HepG2 (cell line): ENCODE measurements around the gene CD300C. TPM values are rescaled to one million over a fixed set of nuclear protein-coding genes. Genes with fewer than 3 reads are reported as not detected.

ENCODE experiments used
- ATAC-seq: fragments of 200-7000 bp; cut with Tn5 transposase; 3 replicates; pipeline ENCODE4 v1.9.1; 2020; ENCODE audit warnings: mild to moderate bottlenecking, moderate library complexity
- BruUV-seq: library from RNA; stranded (reverse); fragments of 400-500 nt; replicated peaks from 2 replicates; lab custom pipeline; 2021; lab: Mats Ljungman, UMichigan
- CTCF ChIA-PET: fragments of 300-600 bp; formaldehyde crosslinking; extraction: SDS; loops from one replicate; lab custom pipeline; 2021; ENCODE audit warnings: low total read pairs, inconsistent platforms, low intra/inter-chr PET ratio; lab: Yijun Ruan, JAX
- POLR2A ChIA-PET: fragments of 350-600 bp; sonication (Branson Sonifier 250); formaldehyde crosslinking; loops from one replicate; lab custom pipeline; 2020; ENCODE audit warnings: antibody characterized with exemption, inconsistent platforms; lab: Yijun Ruan, JAX
- DNase-seq: peaks from one replicate; pipeline ENCODE4 v3.0.0-alpha.2; 2015; ENCODE audit warnings: low spot score
- FAIRE-seq: peaks from 3 replicates; lab custom pipeline; 2011; peaks lifted over from hg19 to GRCh38; lab: Jason Lieb, UNC
- H2AFZ ChIP-seq: one replicate; pipeline ENCODE4 v1.6.1; 2011; ENCODE audit warnings: low read length, inconsistent platforms
- H3K27ac ChIP-seq: fragments of 300-600 bp; 3 replicates; pipeline ENCODE4 v1.8.0; 2011; ENCODE audit warnings: mixed run types, mild to moderate bottlenecking, mixed read lengths, low read length, inconsistent platforms; ENCODE audit not compliant: insufficient read depth; ENCODE audit errors: extremely low read length
- H3K27me3 ChIP-seq, 2 experiments: fragments of 200-600 bp in 1 of 2; 2 replicates in 1 of 2; 3 replicates in 1 of 2; pipeline versions ENCODE4 v1.6.0 to v1.8.0; 2011; ENCODE audit warnings: low read length in 2 of 2, mild to moderate bottlenecking in 2 of 2, moderate library complexity in 2 of 2, inconsistent platforms in 1 of 2; ENCODE audit not compliant: insufficient read depth in 2 of 2, control insufficient read depth in 1 of 2
- H3K36me3 ChIP-seq, 2 experiments: fragments of 200-600 bp in 1 of 2; replicated peaks in 1 of 2; 2 replicates in 1 of 2; 3 replicates in 1 of 2; pipeline versions ENCODE4 v1.5.1 to v1.8.0; 2011; ENCODE audit warnings: low read length in 2 of 2, inconsistent platforms in 1 of 2; ENCODE audit not compliant: insufficient read depth in 2 of 2, control insufficient read depth in 1 of 2
- H3K4me1 ChIP-seq: 2 replicates; pipeline ENCODE4 v1.5.1; 2012; ENCODE audit warnings: low read length, inconsistent platforms; ENCODE audit not compliant: insufficient read depth
- H3K4me2 ChIP-seq: 2 replicates; pipeline ENCODE4 v1.6.0; 2011; ENCODE audit warnings: low read depth, low read length, inconsistent platforms
- H3K4me3 ChIP-seq, 3 experiments: fragments of 200-600 bp in 1 of 3; sonication (generic), shearing (Covaris generic) in 1 of 3; replicated peaks in 1 of 3; 2 replicates each; pipeline ENCODE4 v1.5.1; 2011 to 2016; ENCODE audit warnings: low read length in 3 of 3, inconsistent platforms in 2 of 3, low read depth in 2 of 3, mild to moderate bottlenecking in 2 of 3, control low read depth in 1 of 3, mixed read lengths in 1 of 3; ENCODE audit not compliant: insufficient read depth in 1 of 3
- H3K79me2 ChIP-seq: one replicate; pipeline ENCODE4 v1.6.1; 2011; ENCODE audit warnings: low read length, inconsistent platforms; ENCODE audit not compliant: insufficient read depth
- H3K9ac ChIP-seq: 2 replicates; pipeline ENCODE4 v1.6.0; 2011; ENCODE audit warnings: mild to moderate bottlenecking, low read depth, low read length, inconsistent platforms; ENCODE audit not compliant: insufficient read depth
- H3K9me3 ChIP-seq: 2 replicates; pipeline ENCODE4 v1.5.1; 2012; ENCODE audit warnings: mild to moderate bottlenecking, low read length
- H4K20me1 ChIP-seq: 2 replicates; pipeline ENCODE4 v1.6.0; 2011; ENCODE audit warnings: inconsistent platforms, mild to moderate bottlenecking, low read length, moderate library complexity; ENCODE audit not compliant: insufficient read depth
- AKAP8 ChIP-seq: sonication (generic); formaldehyde crosslinking; IDR thresholded peaks from 2 replicates; pipeline ENCODE4 v1.5.1; 2020; ENCODE audit warnings: mild to moderate bottlenecking, missing genetic modification reagents
- ATF5 ChIP-seq: sonication (generic); formaldehyde crosslinking; IDR thresholded peaks from 2 replicates; pipeline ENCODE4 v1.4.0; 2020; ENCODE audit warnings: mild to moderate bottlenecking, low read depth, missing genetic modification reagents
- MAF1 ChIP-seq: sonication (generic); formaldehyde crosslinking; IDR thresholded peaks from 2 replicates; pipeline ENCODE4 v1.5.0; 2020; ENCODE audit warnings: missing genetic modification reagents, borderline replicate concordance
- MNT ChIP-seq: fragments of 450-650 bp; IDR thresholded peaks from 2 replicates; pipeline ENCODE4 v1.6.1; 2016
- PAX8 ChIP-seq: sonication (generic); formaldehyde crosslinking; IDR thresholded peaks from 2 replicates; pipeline ENCODE4 v1.8.0; 2022; ENCODE audit warnings: mild to moderate bottlenecking, missing genetic modification reagents, borderline replicate concordance
- RAD51 ChIP-seq: fragments of 450-650 bp; IDR thresholded peaks from 2 replicates; pipeline ENCODE4 v1.6.1; 2016; ENCODE audit warnings: borderline replicate concordance
- REL ChIP-seq: sonication (generic); formaldehyde crosslinking; conservative IDR thresholded peaks from 2 replicates; pipeline ENCODE4 v1.8.0; 2022; ENCODE audit warnings: mild to moderate bottlenecking, missing genetic modification reagents, moderate library complexity
- STAT6 ChIP-seq: sonication (generic); formaldehyde crosslinking; IDR thresholded peaks from 2 replicates; pipeline ENCODE4 v1.4.0; 2020; ENCODE audit warnings: missing genetic modification reagents, mild to moderate bottlenecking, borderline replicate concordance
- ZNF260 ChIP-seq: sonication (generic); formaldehyde crosslinking; IDR thresholded peaks from 2 replicates; pipeline ENCODE4 v1.4.0; 2020; ENCODE audit warnings: missing genetic modification reagents, low read depth, mild to moderate bottlenecking, borderline replicate concordance
- ZNF510 ChIP-seq: sonication (generic); formaldehyde crosslinking; IDR thresholded peaks from 2 replicates; pipeline ENCODE4 v1.4.0; 2020; ENCODE audit warnings: low read depth, mild to moderate bottlenecking, missing genetic modification reagents
- ZNF563 ChIP-seq: sonication (generic); formaldehyde crosslinking; IDR thresholded peaks from 2 replicates; pipeline ENCODE4 v1.8.0; 2022; ENCODE audit warnings: mild to moderate bottlenecking, moderate library complexity, missing genetic modification reagents
- ZNF746 ChIP-seq: sonication (generic); formaldehyde crosslinking; IDR thresholded peaks from 2 replicates; pipeline ENCODE4 v1.8.0; 2022; ENCODE audit warnings: mild to moderate bottlenecking, missing genetic modification reagents
- WGBS: methylation state at CpG from one replicate; pipeline ENCODE4 v1.1.6; 2017; ENCODE audit warnings: low lambda C conversion rate; 5-methylcytosine and 5-hydroxymethylcytosine counted together
- in situ Hi-C: cut with HindIII; loops from 2 replicates; pipeline ENCODE4 v1.10.0; 2017; ENCODE audit warnings: low pct_unique_long_range_greater_than_20kb; ENCODE audit not compliant: extremely low pct_ligation_motif_present
- intact Hi-C: fragments of 100-400 bp; cut with micrococcal nuclease; formaldehyde crosslinking; loops from one replicate; pipeline ENCODE4 v1.10.0; 2022; ENCODE audit not compliant: unreplicated experiment
- polyA plus RNA-seq, 8 experiments: library from polyadenylated mRNA; depleted of rRNA in 3 of 8; stranded (reverse) in 7 of 8; unstranded in 1 of 8; fragments of >200 nt; fragmentation: Illumina TruSeq in 4 of 8; extraction: Trizol in 4 of 8; gene quantifications; 2 replicates each; pipeline versions ENCODE4 v1.2.1 to v1.2.3, GENCODE V29; 2011 to 2016; ENCODE audit warnings: low read depth in 4 of 8, missing spikeins in 1 of 8, mixed read lengths in 1 of 8; ENCODE audit not compliant: insufficient read depth in 1 of 8
- total RNA-seq, 5 experiments: library from RNA; depleted of rRNA; stranded (reverse); fragments of >200 nt; fragmentation: Illumina TruSeq; extraction: Trizol; gene quantifications; 2 replicates each; pipeline ENCODE4 v1.2.3, GENCODE V29; 2016; ENCODE audit warnings: low read depth in 1 of 5

CD300C gene
- total and polyA plus RNA-seq, 2 of the 13 experiments (the other 11 are each of a cell fraction or from before 2014, with no cell fraction given): not detected

- no peak overlapping the region for H3K27ac ChIP-seq
- H3K9me3 ChIP-seq: no peaks in the 10 kb centered on the region
- CTCF ChIA-PET: no interaction called here
- in situ Hi-C loops (no loop called here), intact Hi-C loops (no loop called here)
- H4K20me1 ChIP-seq: no peaks in the 10 kb centered on the region
- POLR2A ChIA-PET: no interaction called here
- DNase-seq: no peak
- TF ChIP-seq PAX8 (CRISPR knock-in tag) (no peak), REL (CRISPR knock-in tag) (no peak), ZNF563 (CRISPR knock-in tag) (no peak), RAD51 (no peak), ATF5 (CRISPR knock-in tag) (no peak), STAT6 (CRISPR knock-in tag) (no peak), MAF1 (no peak), MNT (no peak), ZNF746 (no peak), ZNF510 (CRISPR knock-in tag) (no peak), ZNF260 (no peak), AKAP8 (CRISPR knock-in tag) (no peak)
- H3K27me3 ChIP-seq: peaks cover 6 to 90% of the 10 kb centered on the region in 2 experiments
- no TSS peak for BruUV-seq
- no peak for FAIRE-seq
- ATAC-seq: no peak
- no peaks in the 10 kb centered on the region for H3K79me2 ChIP-seq
- H3K4me3 ChIP-seq: no peak overlapping the region
- no peak overlapping the region for H2AFZ ChIP-seq
- H3K36me3 ChIP-seq: no peaks in the 10 kb centered on the region
- H3K4me2 ChIP-seq: no peak overlapping the region
- H3K4me1 ChIP-seq: no peaks in the 10 kb centered on the region
- no peak overlapping the region for H3K9ac ChIP-seq
- WGBS: 9% methylated on average over 4 of the region's 7 CpGs
These were observed 6.1 kb upstream of the CD300C start for GRCh38 chr17:74552037-74552436.
